Measurements from ENCODE around the gene TRAK1.

The TRAK1 gene

GRCh38 chr3:42250761-42251160 lies 159.6 kb downstream of the TRAK1 start:
- DNase-seq = no peak

- DNase-seq = no peak
Measured at GRCh38 chr3:42254566-42254965, 163.4 kb downstream of the TRAK1 start.

- DNase-seq = no peak
Measured at GRCh38 chr3:42256135-42256819, 165.1 kb downstream of the TRAK1 start.

- DNase-seq = no peak
Measured at GRCh38 chr3:42257007-42257406, 165.8 kb downstream of the TRAK1 start.

GRCh38 chr3:42262525-42262924 lies 171.4 kb downstream of the TRAK1 start:
- DNase-seq = no peak

- no peak for DNase-seq
Measured at GRCh38 chr3:42263354-42264346, 172.5 kb downstream of the TRAK1 start.

GRCh38 chr3:42264399-42265058 lies 173.4 kb downstream of the TRAK1 start:
- DNase-seq = no peak

- DNase-seq = no peak
Measured at GRCh38 chr3:42265059-42265991, 174.2 kb downstream of the TRAK1 start.

- no peak for DNase-seq
Measured at GRCh38 chr3:42266085-42266484, 174.9 kb downstream of the TRAK1 start, which contains the start of gene CCK. Gene CCK (minus strand): TSS chr3:42266185. CDS start chr3:42263630, 2,555 bp downstream.

- no peak for DNase-seq
Measured at GRCh38 chr3:42267878-42268277, 176.7 kb downstream of the TRAK1 start.

- DNase-seq = no peak
Measured at GRCh38 chr3:42269647-42270046, 178.5 kb downstream of the TRAK1 start.

GRCh38 chr3:42270561-42270960 lies 179.4 kb downstream of the TRAK1 start:
- DNase-seq = no peak

- DNase-seq = no peak
Measured at GRCh38 chr3:42271786-42272185, 180.6 kb downstream of the TRAK1 start.

- DNase-seq = no peak
Measured at GRCh38 chr3:42273361-42273760, 182.2 kb downstream of the TRAK1 start.

GRCh38 chr3:42274266-42274665 lies 183.1 kb downstream of the TRAK1 start:
- no peak for DNase-seq

- DNase-seq = no peak
Measured at GRCh38 chr3:42275217-42275616, 184.1 kb downstream of the TRAK1 start.

Measured in C1 segment of cervical spinal cord (tissue), 14 donors.